ENCODE results near the gene CYTH1. TPM values are rescaled to one million over a fixed set of nuclear protein-coding genes. Genes with fewer than 3 reads are reported as not detected.

Gene CYTH1
- total RNA-seq, 1 experiment from 2014 or later, result 14.8 TPM

Other genes with a start within 250 kb of the CYTH1 start
- 0.12 and 0.59 TPM in 2 replicates for gene DNAH17, start 204.9 kb downstream of the CYTH1 start, total RNA-seq (2014; rRNA removed; shearing (Covaris generic))
- 9.8 and 11.2 TPM in 2 replicates for gene USP36, start 58.5 kb upstream of the CYTH1 start, total RNA-seq (2014; rRNA removed; shearing (Covaris generic))
- gene CEP295NL, start 120.9 kb upstream of the CYTH1 start, total RNA-seq (2014; rRNA removed; shearing (Covaris generic)), result 0.49 TPM in 1 of 2 replicates, not detected in the other
- 115 and 147 TPM in 2 replicates for gene TIMP2, start 143.1 kb upstream of the CYTH1 start, total RNA-seq (2014; rRNA removed; shearing (Covaris generic))
- gene LGALS3BP, start 197.7 kb upstream of the CYTH1 start, total RNA-seq (2014; rRNA removed; shearing (Covaris generic)), result 524 and 575 TPM in 2 replicates
- gene CANT1, start 227.5 kb upstream of the CYTH1 start, total RNA-seq (2014; rRNA removed; shearing (Covaris generic)), result 39.2 and 43.6 TPM in 2 replicates
- 31.8 and 45.7 TPM in 2 replicates for gene C1QTNF1, start 241.9 kb upstream of the CYTH1 start, total RNA-seq (2014; rRNA removed; shearing (Covaris generic))